ENCODE data around the gene BCKDHB. TPM values are rescaled to one million over a fixed set of nuclear protein-coding genes. Genes with fewer than 3 reads are reported as not detected.

BCKDHB gene
- total RNA-seq, 1 experiment from 2014 or later = 20.0 TPM

DNA sequence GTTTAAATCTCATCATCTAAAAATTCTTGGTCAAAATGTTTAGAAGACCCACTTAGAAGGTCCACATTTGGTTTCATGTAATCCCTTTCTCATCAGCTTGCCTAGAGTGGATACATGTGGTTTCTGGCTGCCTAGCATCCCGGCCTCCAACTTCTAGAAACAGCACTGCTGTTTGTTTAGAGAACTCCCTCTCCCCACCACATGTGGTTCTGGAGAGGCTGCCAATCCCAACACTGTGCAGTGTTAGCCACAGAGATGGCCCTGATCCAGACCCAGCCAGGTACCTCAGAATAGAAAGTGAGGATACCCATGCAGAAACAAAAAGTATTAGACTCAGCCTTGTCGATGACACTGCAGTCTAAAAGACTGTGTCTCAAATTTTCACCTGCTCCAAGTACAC lies 241.8 kb downstream of the BCKDHB start:
- TF ChIP-seq EZH2 (IDR thresholded peaks at IDR 0.05; ENCODE audit: borderline replicate concordance, low read depth, low read length, poor library complexity, severe bottlenecking) = no peak
- TF ChIP-seq, protein P1, sequence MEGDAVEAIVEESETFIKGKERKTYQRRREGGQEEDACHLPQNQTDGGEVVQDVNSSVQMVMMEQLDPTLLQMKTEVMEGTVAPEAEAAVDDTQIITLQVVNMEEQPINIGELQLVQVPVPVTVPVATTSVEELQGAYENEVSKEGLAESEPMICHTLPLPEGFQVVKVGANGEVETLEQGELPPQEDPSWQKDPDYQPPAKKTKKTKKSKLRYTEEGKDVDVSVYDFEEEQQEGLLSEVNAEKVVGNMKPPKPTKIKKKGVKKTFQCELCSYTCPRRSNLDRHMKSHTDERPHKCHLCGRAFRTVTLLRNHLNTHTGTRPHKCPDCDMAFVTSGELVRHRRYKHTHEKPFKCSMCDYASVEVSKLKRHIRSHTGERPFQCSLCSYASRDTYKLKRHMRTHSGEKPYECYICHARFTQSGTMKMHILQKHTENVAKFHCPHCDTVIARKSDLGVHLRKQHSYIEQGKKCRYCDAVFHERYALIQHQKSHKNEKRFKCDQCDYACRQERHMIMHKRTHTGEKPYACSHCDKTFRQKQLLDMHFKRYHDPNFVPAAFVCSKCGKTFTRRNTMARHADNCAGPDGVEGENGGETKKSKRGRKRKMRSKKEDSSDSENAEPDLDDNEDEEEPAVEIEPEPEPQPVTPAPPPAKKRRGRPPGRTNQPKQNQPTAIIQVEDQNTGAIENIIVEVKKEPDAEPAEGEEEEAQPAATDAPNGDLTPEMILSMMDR (conservative IDR thresholded peaks at IDR 0.05; ENCODE audit: low read depth, low read length) = no peak
- no TSS peak for BruUV-seq (replicated peaks)
- ChIA-PET CTCF (no interaction called here), POLR2A (ENCODE audit: low non-redundant PET) (no interaction called here)
- no peak for DNase-seq (ENCODE audit: low spot score)
- no peaks in the 10 kb centered on the region for H3K9me3 ChIP-seq (ENCODE audit: low read depth, low read length, poor library complexity, severe bottlenecking)
- no peaks in the 10 kb centered on the region for H3K36me3 ChIP-seq (ENCODE audit: insufficient read depth, low read length, poor library complexity, severe bottlenecking)
- no peaks in the 10 kb centered on the region for H3K27me3 ChIP-seq (replicated peaks; ENCODE audit: insufficient read depth, low read depth, low read length, poor library complexity)
- H3K4me3 ChIP-seq (ENCODE audit: low read depth, low read length, poor library complexity, severe bottlenecking) = no peak overlapping the region
- H3K27ac ChIP-seq (ENCODE audit: low read depth, low read length, poor library complexity, severe bottlenecking) = no peak overlapping the region
- no peaks in the 10 kb centered on the region for H3K4me1 ChIP-seq (ENCODE audit: insufficient read depth, low read length, poor library complexity, severe bottlenecking)
- intact Hi-C loops (cut with micrococcal nuclease; ENCODE audit: unreplicated experiment) = no loop called here

DNA sequence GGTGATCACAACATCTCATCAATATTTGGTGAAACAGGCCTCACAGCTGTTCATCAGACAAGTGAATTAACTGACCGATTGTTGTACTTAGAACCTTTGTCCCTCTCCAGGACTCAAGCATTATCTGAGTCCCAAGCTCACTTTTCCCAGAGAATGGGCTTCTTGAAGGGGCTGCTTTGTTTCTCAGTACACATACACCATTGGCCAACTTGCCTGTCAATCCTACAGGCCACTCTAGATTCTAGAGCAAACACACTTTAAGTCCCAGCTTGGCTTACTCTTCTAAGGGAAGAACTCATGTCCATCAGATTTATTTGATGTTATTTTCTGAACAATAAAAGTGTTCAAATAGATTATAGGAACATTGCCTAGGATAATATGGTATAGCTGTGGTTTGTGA lies 249.5 kb downstream of the BCKDHB start:
- BruUV-seq (replicated peaks) = no TSS peak
- H3K4me1 ChIP-seq (ENCODE audit: insufficient read depth, low read length, poor library complexity, severe bottlenecking) = no peaks in the 10 kb centered on the region
- CTCF ChIA-PET = no interaction called here
- intact Hi-C loops (cut with micrococcal nuclease; ENCODE audit: unreplicated experiment) = no loop called here
- no peak overlapping the region for H3K4me3 ChIP-seq (ENCODE audit: low read depth, low read length, poor library complexity, severe bottlenecking)
- no peaks in the 10 kb centered on the region for H3K27me3 ChIP-seq (replicated peaks; ENCODE audit: insufficient read depth, low read depth, low read length, poor library complexity)
- no peak for DNase-seq (ENCODE audit: low spot score)
- H3K27ac ChIP-seq (ENCODE audit: low read depth, low read length, poor library complexity, severe bottlenecking) = no peak overlapping the region
- no peaks in the 10 kb centered on the region for H3K36me3 ChIP-seq (ENCODE audit: insufficient read depth, low read length, poor library complexity, severe bottlenecking)
- POLR2A ChIA-PET (ENCODE audit: low non-redundant PET) = no interaction called here
- no peaks in the 10 kb centered on the region for H3K9me3 ChIP-seq (ENCODE audit: low read depth, low read length, poor library complexity, severe bottlenecking)
- TF ChIP-seq, protein P1 (conservative IDR thresholded peaks at IDR 0.05; ENCODE audit: low read depth, low read length) = no peak
- TF ChIP-seq EZH2 (IDR thresholded peaks at IDR 0.05; ENCODE audit: borderline replicate concordance, low read depth, low read length, poor library complexity, severe bottlenecking) = no peak

DNA sequence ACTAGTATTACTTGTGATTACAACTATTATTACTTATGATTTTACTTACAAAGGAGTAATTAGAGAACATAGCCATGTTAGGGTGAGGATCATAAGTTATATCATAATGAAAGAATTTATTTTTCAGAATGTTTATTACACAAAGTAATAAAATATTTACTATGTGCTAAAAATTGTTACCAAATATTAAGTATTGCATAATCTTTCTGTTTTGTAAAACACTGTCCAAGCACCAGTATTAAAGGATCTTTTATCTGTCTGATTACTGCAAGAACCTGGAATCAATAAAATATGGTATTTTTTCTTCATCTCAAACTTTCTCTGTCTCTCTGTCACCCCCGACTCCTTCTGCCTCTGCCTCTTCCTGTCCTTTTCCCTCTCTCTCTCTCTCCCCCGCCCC lies 250.1 kb downstream of the BCKDHB start:
- DNase-seq (ENCODE audit: low spot score) = no peak
- Histone ChIP-seq H3K9me3 (ENCODE audit: low read depth, low read length, poor library complexity, severe bottlenecking) (no peaks in the 10 kb centered on the region), H3K27me3 (replicated peaks; ENCODE audit: insufficient read depth, low read depth, low read length, poor library complexity) (no peaks in the 10 kb centered on the region), H3K27ac (ENCODE audit: low read depth, low read length, poor library complexity, severe bottlenecking) (no peak overlapping the region), H3K4me3 (ENCODE audit: low read depth, low read length, poor library complexity, severe bottlenecking) (no peak overlapping the region), H3K36me3 (ENCODE audit: insufficient read depth, low read length, poor library complexity, severe bottlenecking) (no peaks in the 10 kb centered on the region), H3K4me1 (ENCODE audit: insufficient read depth, low read length, poor library complexity, severe bottlenecking) (no peaks in the 10 kb centered on the region)
- BruUV-seq (replicated peaks) = no TSS peak
- POLR2A ChIA-PET (ENCODE audit: low non-redundant PET) = no interaction called here
- TF ChIP-seq, protein P1 (conservative IDR thresholded peaks at IDR 0.05; ENCODE audit: low read depth, low read length) = no peak
- TF ChIP-seq EZH2 (IDR thresholded peaks at IDR 0.05; ENCODE audit: borderline replicate concordance, low read depth, low read length, poor library complexity, severe bottlenecking) = no peak
- CTCF ChIA-PET = no interaction called here
- intact Hi-C loops (cut with micrococcal nuclease; ENCODE audit: unreplicated experiment) = no loop called here
